T-cell (primary cell): ENCODE results near the gene KRTAP12-4. TPM values are rescaled to one million over a fixed set of nuclear protein-coding genes. Genes with fewer than 3 reads are reported as not detected.

Experiments
- ATAC-seq, 4 experiments: fragments of 200-7000 bp in 3 of 4; fragments of 150-1000 bp in 1 of 4; cut with Tn5 transposase; replicated peaks in 1 of 4; 1 replicate in 3 of 4; 2 replicates in 1 of 4; pipeline ENCODE4 v1.10.0; 2021; ENCODE audit warnings: moderate library complexity in 3 of 4, mild to moderate bottlenecking in 2 of 4, moderate number of reproducible peaks in 1 of 4
- CTCF ChIA-PET, 2 donors: fragments of 300-600 bp; sonication (Branson Sonifier 250); formaldehyde crosslinking; loops; one replicate each; lab custom pipeline; 2022; ENCODE audit warnings: antibody characterized with exemption in 2 of 2; lab: Charles Lee
- POLR2A ChIA-PET, 2 donors: fragments of 300-600 bp; sonication (Branson Sonifier 250); formaldehyde crosslinking; loops; one replicate each; lab custom pipeline; 2022; ENCODE audit warnings: antibody characterized with exemption in 2 of 2; lab: Charles Lee
- DNase-seq, 35 experiments: peaks; one replicate each; pipeline versions ENCODE4 v3.0.0 to v3.0.0-alpha.2; 2013 to 2023
- H3K27ac ChIP-seq: one replicate; pipeline ENCODE4 v1.5.1; 2013; ENCODE audit warnings: low read length
- H3K27me3 ChIP-seq, 2 experiments: replicated peaks in 1 of 2; 1 replicate in 1 of 2; 2 replicates in 1 of 2; pipeline versions ENCODE4 v1.6.1 to v1.7.0; 2013; ENCODE audit warnings: low read length in 1 of 2, mixed read lengths in 1 of 2; ENCODE audit not compliant: control insufficient read depth in 2 of 2, insufficient read depth in 2 of 2; ENCODE audit errors: extremely low read depth in 1 of 2
- H3K36me3 ChIP-seq, 2 donors: 1 replicate in 1 of 2; 2 replicates in 1 of 2; pipeline versions ENCODE4 v1.6.1 to v1.7.0; 2013; ENCODE audit warnings: low read length in 1 of 2; ENCODE audit not compliant: control insufficient read depth in 2 of 2, insufficient read depth in 1 of 2; ENCODE audit errors: extremely low read depth in 1 of 2
- H3K4me1 ChIP-seq, 2 experiments: 1 replicate in 1 of 2; 2 replicates in 1 of 2; pipeline versions ENCODE4 v1.6.1 to v1.7.0; 2013; ENCODE audit warnings: low read length in 2 of 2, mixed read lengths in 1 of 2; ENCODE audit not compliant: insufficient read depth in 2 of 2, control insufficient read depth in 1 of 2; ENCODE audit errors: extremely low read depth in 1 of 2
- H3K4me3 ChIP-seq, 2 donors: 1 replicate in 1 of 2; 2 replicates in 1 of 2; pipeline versions ENCODE4 v1.5.1 to v1.7.0; 2013; ENCODE audit warnings: mild to moderate bottlenecking in 2 of 2, low read length in 1 of 2, moderate library complexity in 1 of 2; ENCODE audit not compliant: control insufficient read depth in 1 of 2; ENCODE audit errors: extremely low read depth in 1 of 2
- H3K9me3 ChIP-seq: 2 replicates; pipeline ENCODE4 v1.7.0; 2013
- H3K27ac Mint-ChIP-seq, 2 donors: one replicate each; pipeline ENCODE4 v1.8.0; 2020 to 2021; ENCODE audit warnings: mild to moderate bottlenecking in 2 of 2, mixed read lengths in 2 of 2
- H3K27me3 Mint-ChIP-seq, 2 donors: one replicate each; pipeline ENCODE4 v1.8.0; 2021 to 2022; ENCODE audit warnings: mixed read lengths in 2 of 2
- H3K36me3 Mint-ChIP-seq: one replicate; pipeline ENCODE4 v1.8.0; 2021; ENCODE audit warnings: mixed read lengths
- H3K4me1 Mint-ChIP-seq, 3 donors: one replicate each; pipeline ENCODE4 v1.8.0; 2020 to 2022; ENCODE audit warnings: mixed read lengths in 3 of 3, mild to moderate bottlenecking in 1 of 3
- H3K4me3 Mint-ChIP-seq, 3 donors: one replicate each; pipeline ENCODE4 v1.8.0; 2020 to 2022; ENCODE audit warnings: mild to moderate bottlenecking in 3 of 3, mixed read lengths in 3 of 3, moderate library complexity in 3 of 3
- H3K9me3 Mint-ChIP-seq, 3 donors: one replicate each; pipeline ENCODE4 v1.8.0; 2020 to 2022; ENCODE audit warnings: mixed read lengths in 3 of 3
- WGBS: methylation state at CpG from one replicate; pipeline ENCODE4 v1.1.5; 2013; ENCODE audit warnings: missing lambda C conversion rate; ENCODE audit not compliant: insufficient coverage; 5-methylcytosine and 5-hydroxymethylcytosine counted together
- total RNA-seq, 35 experiments: library from RNA in 6 of 35; stranded (reverse) in 6 of 35; fragments of 120-200 nt in 1 of 35; gene quantifications; one replicate each; pipeline versions ENCODE4 v1.2.1 to v1.2.4 and lab custom pipeline; 2013 to 2026

Gene KRTAP12-4
- total RNA-seq, 5 donors from 2014 or later (not counting 1 experiment from before 2014, with no cell fraction given), result not detected

- Histone ChIP-seq H3K4me3 (no peak overlapping the region), H3K9me3 (peaks cover 3% of the 10 kb centered on the region), H3K27ac (no peak overlapping the region), H3K36me3 (no peaks in the 10 kb centered on the region), H3K27me3 (no peaks in the 10 kb centered on the region), H3K4me1 (peaks cover 9 to 58% of the 10 kb centered on the region in 2 experiments)
- peaks cover 16 to 32% (median 29%) of the 10 kb centered on the region in 3 donors for H3K4me1 Mint-ChIP-seq
- ATAC-seq (no peak), DNase-seq (no peak)
- H3K27ac Mint-ChIP-seq, result no peak overlapping the region
- ChIA-PET CTCF (interaction anchor here in 1 of 2 donors (0.6 kb wide), 1 partner anchor 1108 kb away, joined by 3 read pairs; no protein-coding TSS in a partner anchor), POLR2A (no interaction called here)
- peaks cover 23% of the 10 kb centered on the region for H3K36me3 Mint-ChIP-seq
- no peaks in the 10 kb centered on the region for H3K27me3 Mint-ChIP-seq
- H3K9me3 Mint-ChIP-seq, result peaks cover 28 to 42% (median 34%) of the 10 kb centered on the region in 3 donors
- H3K4me3 Mint-ChIP-seq, result peak overlapping the region in 1 of 3 donors; percentile 17
- WGBS, result 100% methylated on average over 1 of the region's 7 CpGs
These were observed 28.7 kb downstream of the KRTAP12-4 start for GRCh38 chr21:44625756-44626155.

- ATAC-seq, result no peak
- H3K36me3 Mint-ChIP-seq, result peaks cover 34% of the 10 kb centered on the region
- peaks cover 39 to 48% (median 42%) of the 10 kb centered on the region in 3 donors for H3K9me3 Mint-ChIP-seq
- no peaks in the 10 kb centered on the region for H3K36me3 ChIP-seq
- no peak overlapping the region for H3K27ac Mint-ChIP-seq
- H3K4me3 ChIP-seq, result no peak overlapping the region
- H3K4me1 Mint-ChIP-seq, result peaks cover 24 to 36% (median 29%) of the 10 kb centered on the region in 3 donors
- H3K4me1 ChIP-seq, result peaks cover 7 to 49% of the 10 kb centered on the region in 2 experiments
- no peak overlapping the region for H3K4me3 Mint-ChIP-seq
- ChIA-PET POLR2A (no interaction called here), CTCF (no interaction called here)
- peaks cover 7% of the 10 kb centered on the region for H3K9me3 ChIP-seq
- H3K27me3 ChIP-seq, result no peaks in the 10 kb centered on the region
- H3K27me3 Mint-ChIP-seq, result no peaks in the 10 kb centered on the region
- no peak overlapping the region for H3K27ac ChIP-seq
- DNase-seq, result no peak
These were observed 30.9 kb downstream of the KRTAP12-4 start for GRCh38 chr21:44623575-44623974.

GRCh38 chr21:44619886-44620285 lies 34.6 kb downstream of the KRTAP12-4 start:
- DNase-seq (no peak), ATAC-seq (no peak)
- POLR2A ChIA-PET, result no interaction called here
- Histone ChIP-seq H3K4me1 (peaks cover 17 to 43% of the 10 kb centered on the region in 2 experiments), H3K4me3 (no peak overlapping the region), H3K36me3 (no peaks in the 10 kb centered on the region), H3K27ac (peak overlapping the region; percentile 82), H3K27me3 (peaks cover 0 to under 1% of the 10 kb centered on the region in 2 experiments), H3K9me3 (peaks cover 7% of the 10 kb centered on the region)
- H3K9me3 Mint-ChIP-seq, result peaks cover 39 to 45% (median 41%) of the 10 kb centered on the region in 3 donors
- peak overlapping the region; percentile 95 to 98 for H3K27ac Mint-ChIP-seq
- WGBS, result 96% methylated on average over 4 of the region's 6 CpGs
- peaks cover 46 to 56% (median 52%) of the 10 kb centered on the region in 3 donors for H3K4me1 Mint-ChIP-seq
- H3K4me3 Mint-ChIP-seq, result peak overlapping the region in 1 of 3 donors; percentile 74
- peaks cover 34% of the 10 kb centered on the region for H3K36me3 Mint-ChIP-seq
- no peaks in the 10 kb centered on the region for H3K27me3 Mint-ChIP-seq
- CTCF ChIA-PET, result interaction anchor here in 1 of 2 donors (1.3 to 1.6 kb wide), 2 partner anchors 38 to 49 kb away, joined by 3 to 10 read pairs; partner anchors contain the start of gene KRTAP12-3

GRCh38 chr21:44618909-44619308 lies 35.5 kb downstream of the KRTAP12-4 start:
- Histone ChIP-seq H3K9me3 (peaks cover 7% of the 10 kb centered on the region), H3K4me1 (peaks cover 17 to 43% of the 10 kb centered on the region in 2 experiments), H3K4me3 (peak overlapping the region in 1 of 2 donors; percentile 10), H3K27ac (peak overlapping the region; percentile 82), H3K36me3 (no peaks in the 10 kb centered on the region), H3K27me3 (peaks cover 0 to 9% of the 10 kb centered on the region in 2 experiments)
- peak; percentile 43 to 81 (median 60) for DNase-seq
- peaks cover 46 to 62% (median 55%) of the 10 kb centered on the region in 3 donors for H3K4me1 Mint-ChIP-seq
- peak; percentile 97 to 100 (median 100) for ATAC-seq
- POLR2A ChIA-PET, result interaction anchor here in 1 of 2 donors (0.5 to 1.1 kb wide), 2 partner anchors 39 to 175 kb away, joined by 4 read pairs; partner anchors contain the start of gene KRTAP12-3
- peaks cover 31% of the 10 kb centered on the region for H3K36me3 Mint-ChIP-seq
- 0% methylated on average over 1 of the region's 3 CpGs for WGBS
- peak overlapping the region; percentile 11 to 74 (median 47) for H3K4me3 Mint-ChIP-seq
- no peaks in the 10 kb centered on the region for H3K27me3 Mint-ChIP-seq
- CTCF ChIA-PET, result interaction anchor here (0.5 to 1.6 kb wide), 9 partner anchors 10 to 126 kb away, joined by 3 to 10 read pairs (median 3); partner anchors contain the start of genes KRTAP12-3 (in 1 of the 2) and KRTAP12-4 (in 1 of the 2)
- H3K27ac Mint-ChIP-seq, result peak overlapping the region; percentile 95 to 98
- peaks cover 32 to 37% (median 33%) of the 10 kb centered on the region in 3 donors for H3K9me3 Mint-ChIP-seq

- Histone ChIP-seq H3K36me3 (no peaks in the 10 kb centered on the region), H3K27ac (peak overlapping the region; percentile 82), H3K4me1 (peaks cover 17 to 43% of the 10 kb centered on the region in 2 experiments), H3K4me3 (peak overlapping the region in 1 of 2 donors; percentile 10), H3K27me3 (peaks cover 0 to 9% of the 10 kb centered on the region in 2 experiments), H3K9me3 (peaks cover 7% of the 10 kb centered on the region)
- CTCF ChIA-PET, result interaction anchor here (0.5 to 1.6 kb wide), 7 partner anchors 10 to 76 kb away, joined by 3 to 10 read pairs (median 3); partner anchors contain the start of genes KRTAP12-3 (in 1 of the 2) and KRTAP12-4 (in 1 of the 2)
- DNase-seq, result peak in 5 of 35 experiments; percentile 4 to 39 (median 10)
- no CpG with 5 or more reads among the region's 4 CpGs for WGBS
- peak overlapping the region; percentile 95 to 98 for H3K27ac Mint-ChIP-seq
- peak; percentile 30 to 63 (median 40) for ATAC-seq
- peaks cover 30% of the 10 kb centered on the region for H3K36me3 Mint-ChIP-seq
- peak overlapping the region; percentile 11 to 74 (median 47) for H3K4me3 Mint-ChIP-seq
- no peaks in the 10 kb centered on the region for H3K27me3 Mint-ChIP-seq
- peaks cover 28 to 33% (median 29%) of the 10 kb centered on the region in 3 donors for H3K9me3 Mint-ChIP-seq
- H3K4me1 Mint-ChIP-seq, result peaks cover 46 to 62% (median 55%) of the 10 kb centered on the region in 3 donors
- POLR2A ChIA-PET, result interaction anchor here in 1 of 2 donors (1.1 kb wide), 1 partner anchor 39 kb away, joined by 4 read pairs; the partner anchor contains the start of gene KRTAP12-3
These were observed 36.0 kb downstream of the KRTAP12-4 start for GRCh38 chr21:44618504-44618903.

GRCh38 chr21:44617071-44617501 lies 37.4 kb downstream of the KRTAP12-4 start:
- H3K27me3 Mint-ChIP-seq, result no peaks in the 10 kb centered on the region
- H3K9me3 Mint-ChIP-seq, result peaks cover 15 to 20% (median 17%) of the 10 kb centered on the region in 3 donors
- H3K4me3 Mint-ChIP-seq, result peak overlapping the region in 1 of 3 donors; percentile 46
- ATAC-seq (no peak), DNase-seq (no peak)
- Histone ChIP-seq H3K27ac (peak overlapping the region; percentile 82), H3K9me3 (peaks cover 6% of the 10 kb centered on the region), H3K36me3 (no peaks in the 10 kb centered on the region), H3K27me3 (peaks cover 0 to 9% of the 10 kb centered on the region in 2 experiments), H3K4me3 (no peak overlapping the region), H3K4me1 (peaks cover 17 to 43% of the 10 kb centered on the region in 2 experiments)
- H3K27ac Mint-ChIP-seq, result peak overlapping the region; percentile 66 to 95
- ChIA-PET CTCF (no interaction called here), POLR2A (no interaction called here)
- H3K4me1 Mint-ChIP-seq, result peaks cover 46 to 62% (median 58%) of the 10 kb centered on the region in 3 donors
- peaks cover 18% of the 10 kb centered on the region for H3K36me3 Mint-ChIP-seq
- WGBS, result 89% methylated on average over 7 of the region's 8 CpGs
